Caki2 (cell line): ENCODE results near the gene BHLHE23. TPM values are rescaled to one million over a fixed set of nuclear protein-coding genes. Genes with fewer than 3 reads are reported as not detected.
A peak's percentile ranks its signal among the peaks of the same experiment; 100 is the strongest.

Experiments used
- DNase-seq: peaks from one replicate; pipeline ENCODE4 v3.0.0-alpha.2; 2015; ENCODE audit warnings: low read depth
- in situ Hi-C: cut with HindIII; loops from 2 replicates; pipeline ENCODE4 v1.10.0; 2016; ENCODE audit warnings: low sequenced_read_pairs, low pct_unique_long_range_greater_than_20kb, mixed read lengths
- total RNA-seq: library from RNA; depleted of rRNA; stranded (reverse); fragments of >200 nt; shearing (Covaris generic); gene quantifications from 2 replicates; pipeline ENCODE4 v1.2.3, GENCODE V29; 2014; ENCODE audit warnings: low replicate concordance

BHLHE23 gene
- total RNA-seq, 1 experiment from 2014 or later: not detected

DNA sequence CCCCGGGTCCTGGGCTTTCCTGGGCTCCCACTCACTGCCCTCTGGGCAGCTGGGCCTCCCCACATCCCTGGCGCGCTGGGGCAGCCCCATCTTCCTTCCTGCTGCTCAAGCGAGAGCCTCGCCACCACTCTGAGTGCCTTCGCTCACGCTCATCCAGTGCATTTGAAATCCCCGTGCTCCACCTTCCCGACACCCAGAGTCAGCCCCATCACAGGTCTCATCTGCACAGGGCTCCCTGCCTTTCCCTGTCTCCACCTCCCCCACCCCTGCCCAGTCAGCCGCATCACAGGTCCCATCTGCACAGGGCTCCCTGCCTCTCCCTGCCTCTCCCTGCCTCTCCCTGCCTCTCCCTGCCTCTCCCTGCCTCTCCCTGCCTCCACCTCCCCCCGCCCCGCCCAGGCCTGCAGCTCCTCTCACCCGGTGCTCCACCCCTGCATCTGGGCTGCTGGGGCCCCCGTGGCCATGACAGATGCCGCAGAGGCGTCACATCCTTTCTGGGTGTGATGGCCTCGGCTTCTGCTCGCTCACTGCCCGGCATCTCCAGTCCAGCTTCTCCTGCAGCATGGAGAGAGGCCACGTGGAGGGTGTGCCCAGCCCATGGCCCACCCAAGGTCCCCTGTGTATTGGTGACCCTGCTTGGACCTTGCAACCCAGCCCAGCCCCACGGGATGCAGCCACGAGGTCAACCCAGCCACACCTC lies 9.0 kb upstream of the BHLHE23 start:
- no peak for DNase-seq
- in situ Hi-C loops: loop anchor here (25.0 kb wide), 1 partner anchor 154 kb away; the partner anchor contains the start of gene TCFL5

DNA sequence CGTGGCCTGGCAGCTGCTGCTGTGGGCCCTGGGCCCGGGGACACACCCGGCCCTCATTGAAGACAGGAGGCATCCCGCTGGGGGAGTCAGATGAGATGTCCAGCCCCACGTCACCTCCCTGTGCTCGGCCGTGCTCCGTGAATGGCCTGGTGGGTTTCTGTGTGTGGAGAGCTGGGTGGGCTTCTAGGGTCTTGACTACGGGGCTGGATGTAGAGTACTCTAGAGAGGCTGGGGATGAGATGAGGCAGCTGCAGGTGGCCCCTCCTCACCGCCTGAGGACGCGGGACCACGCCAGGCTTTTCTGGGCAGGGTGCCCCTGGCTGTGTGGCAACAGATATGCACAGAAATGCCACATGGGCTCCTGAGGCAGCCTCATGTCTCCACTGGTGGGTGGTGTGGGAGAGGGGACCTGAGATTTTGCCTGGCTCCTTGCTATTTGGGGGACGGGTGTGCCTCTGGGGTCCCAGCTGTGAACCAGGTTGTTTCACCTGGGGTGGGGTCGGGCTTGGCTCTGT lies 8.4 kb upstream of the BHLHE23 start:
- in situ Hi-C loops: loop anchor here (25.0 kb wide), 1 partner anchor 153 kb away; the partner anchor contains the start of gene TCFL5
- DNase-seq: no peak

DNA sequence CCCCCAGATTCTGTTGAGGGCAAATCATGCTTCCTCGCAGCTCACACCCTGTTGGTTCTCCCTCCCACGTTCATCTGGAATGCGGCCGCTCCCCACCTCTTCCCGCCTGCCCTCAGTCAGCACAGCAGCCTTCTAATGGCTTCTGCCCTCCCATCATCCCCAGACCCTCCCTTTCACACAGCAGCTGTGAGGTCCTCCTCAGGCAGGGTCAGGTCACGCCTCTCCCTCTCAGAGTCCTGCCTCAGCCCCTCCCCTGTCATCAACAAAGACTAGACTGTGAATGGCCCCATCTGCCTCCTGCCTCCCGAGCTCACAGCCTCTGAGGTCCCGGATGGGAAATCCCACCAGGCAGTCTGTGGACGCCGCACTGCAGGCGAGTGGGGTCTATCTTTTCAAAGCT lies 7.9 kb upstream of the BHLHE23 start:
- DNase-seq: peak; percentile 29
- in situ Hi-C loops: loop anchor here (25.0 kb wide), 1 partner anchor 152 kb away; the partner anchor contains the start of gene TCFL5

DNA sequence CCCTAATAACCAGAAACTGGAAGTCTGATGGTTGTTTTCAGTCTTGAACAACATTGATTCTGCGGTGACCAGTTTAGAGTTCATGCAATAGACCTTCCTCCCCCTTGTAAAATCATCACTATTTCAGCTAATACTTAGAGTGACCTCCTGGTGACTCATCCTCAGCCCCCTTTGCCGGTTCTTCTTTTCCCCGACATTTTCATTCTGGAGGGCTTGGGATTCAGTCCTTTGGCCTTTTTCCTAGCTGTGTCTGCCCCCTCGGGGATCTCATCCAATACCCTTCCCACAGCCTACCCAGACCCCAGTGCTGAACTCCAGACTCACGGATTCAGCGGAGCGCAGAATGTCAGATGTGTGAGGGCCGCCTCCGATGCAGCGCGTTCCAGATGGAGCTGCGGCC lies 7.5 kb upstream of the BHLHE23 start:
- in situ Hi-C loops: loop anchor here (25.0 kb wide), 1 partner anchor 152 kb away; the partner anchor contains the start of gene TCFL5
- DNase-seq: no peak

DNA sequence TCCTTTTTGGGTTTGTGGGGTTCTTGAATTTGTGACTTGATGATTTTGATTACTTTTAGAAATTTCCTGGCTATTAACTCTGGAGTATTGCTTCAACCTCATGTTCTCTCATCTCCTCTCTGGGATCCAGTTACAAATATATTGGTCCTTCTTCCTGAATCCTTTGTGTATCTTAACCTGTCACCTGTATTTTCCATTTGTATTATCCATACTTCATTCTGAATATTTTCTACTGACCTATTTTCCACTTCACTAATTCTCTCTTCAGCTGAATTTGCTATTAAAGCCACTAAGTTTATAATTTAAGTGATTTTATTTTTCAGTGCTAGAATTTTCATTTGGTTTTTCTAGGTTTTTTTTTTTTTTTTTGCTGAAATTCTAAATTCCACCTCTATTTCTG lies 6.4 kb upstream of the BHLHE23 start:
- no peak for DNase-seq
- in situ Hi-C loops: loop anchor here (25.0 kb wide), 1 partner anchor 151 kb away; the partner anchor contains the start of gene TCFL5

DNA sequence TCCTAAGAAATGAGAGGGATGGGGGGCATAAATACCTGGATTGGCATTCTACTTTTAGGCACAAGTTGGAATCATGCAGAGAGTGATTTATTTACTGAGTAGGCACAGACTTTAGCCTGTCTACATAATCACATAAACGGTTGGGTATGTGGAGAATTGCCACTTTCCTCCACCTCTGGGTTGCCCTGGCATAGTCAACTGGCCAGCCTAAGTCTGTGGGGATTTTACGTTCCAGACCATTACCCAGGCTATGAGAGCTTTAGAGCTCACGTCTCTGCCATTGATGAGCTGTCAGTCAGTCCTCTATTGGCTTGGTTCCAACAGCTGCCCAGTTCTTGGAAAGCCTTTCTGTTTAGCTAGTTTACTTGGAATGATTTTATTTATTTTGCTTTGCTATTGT lies 5.0 kb upstream of the BHLHE23 start:
- DNase-seq: peak; percentile 99
- in situ Hi-C loops: loop anchor here (25.0 kb wide), 1 partner anchor 149 kb away; the partner anchor contains the start of gene TCFL5

DNA sequence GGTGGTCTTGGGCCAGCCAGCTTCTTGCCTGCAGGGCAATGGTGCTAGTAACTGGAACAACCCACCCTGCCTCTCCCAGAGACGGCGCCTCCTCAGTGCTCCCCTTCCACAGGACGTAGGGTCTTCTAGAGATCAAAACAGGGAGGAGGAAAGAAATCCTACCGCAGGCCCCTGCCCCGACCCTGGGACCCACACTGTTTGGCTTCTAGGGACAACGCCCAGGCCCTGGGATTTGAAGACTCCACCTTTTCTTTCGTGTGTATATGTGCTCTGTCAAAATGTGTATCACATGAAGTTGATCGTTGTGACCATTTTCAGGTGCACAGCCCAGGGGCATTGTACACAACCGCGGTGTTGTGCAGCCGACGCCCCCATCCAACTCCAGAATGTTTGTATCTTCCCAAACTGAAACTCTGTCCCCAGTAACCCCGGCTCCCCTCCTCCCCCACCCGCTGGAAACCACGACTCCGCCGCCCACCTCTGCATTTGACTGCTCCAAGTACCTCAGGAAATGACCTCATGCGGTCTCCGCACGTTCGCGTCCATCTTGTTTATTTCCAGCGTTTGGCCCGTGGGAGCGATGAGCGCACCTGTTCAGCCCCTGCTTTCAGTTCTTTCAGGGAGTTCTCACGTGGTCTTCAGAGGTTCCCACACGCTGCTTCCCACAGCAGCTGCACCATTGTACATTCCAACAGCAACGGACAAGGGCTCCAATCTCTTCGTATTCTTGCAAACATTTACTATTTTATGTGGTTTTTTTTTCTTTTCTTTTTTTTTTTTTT lies 3.4 kb upstream of the BHLHE23 start:
- in situ Hi-C loops: loop anchor here (25.0 kb wide), 1 partner anchor 148 kb away; the partner anchor contains the start of gene TCFL5
- DNase-seq: peak; percentile 69

DNA sequence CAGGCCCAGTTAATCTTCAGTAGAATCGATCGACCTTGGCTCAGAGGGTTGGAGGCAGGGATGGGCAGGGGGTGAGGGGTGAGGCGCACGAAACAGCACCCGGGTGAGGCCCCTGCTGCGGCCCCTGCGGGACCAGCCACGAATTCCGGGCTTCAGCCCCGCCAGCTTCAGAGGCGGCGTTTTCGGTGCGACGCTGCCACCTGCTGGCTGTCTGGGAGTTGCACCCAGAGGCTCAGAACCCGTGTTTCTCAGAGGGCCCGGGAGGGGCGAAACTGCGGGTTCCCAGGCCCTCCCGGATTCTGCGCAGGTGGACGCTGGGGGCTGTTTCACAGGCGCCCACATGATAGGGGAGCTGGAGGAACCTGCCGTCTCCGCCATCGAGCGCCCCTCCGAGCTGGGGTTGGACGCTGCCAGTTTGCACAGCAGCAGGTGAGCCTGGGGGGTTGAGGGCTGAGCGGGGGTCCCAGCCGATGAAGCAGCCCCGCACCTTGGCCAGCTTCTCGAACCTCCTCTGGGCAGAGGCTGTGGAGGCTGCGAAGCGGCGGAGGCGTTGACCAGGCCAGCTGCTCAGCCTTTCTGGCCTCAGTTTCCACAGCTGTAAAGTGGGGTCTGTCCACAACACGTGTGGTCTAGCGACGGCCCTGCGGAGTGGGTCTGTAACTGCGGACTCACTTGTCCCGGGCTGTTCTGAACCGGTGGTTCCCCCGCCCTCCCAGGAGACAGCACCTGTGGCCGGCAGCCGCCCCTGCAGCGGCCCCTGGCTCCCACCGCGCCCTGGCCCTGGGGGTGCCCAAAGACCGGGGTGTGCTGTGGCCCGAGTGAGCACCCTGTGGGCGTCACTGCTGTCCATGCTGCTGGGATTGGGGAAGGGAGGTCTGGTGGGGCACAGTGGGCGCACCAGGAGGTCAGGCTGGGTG lies 2.5 kb upstream of the BHLHE23 start:
- DNase-seq: peak; percentile 58
- in situ Hi-C loops: loop anchor here (25.0 kb wide), 1 partner anchor 147 kb away; the partner anchor contains the start of gene TCFL5

DNA sequence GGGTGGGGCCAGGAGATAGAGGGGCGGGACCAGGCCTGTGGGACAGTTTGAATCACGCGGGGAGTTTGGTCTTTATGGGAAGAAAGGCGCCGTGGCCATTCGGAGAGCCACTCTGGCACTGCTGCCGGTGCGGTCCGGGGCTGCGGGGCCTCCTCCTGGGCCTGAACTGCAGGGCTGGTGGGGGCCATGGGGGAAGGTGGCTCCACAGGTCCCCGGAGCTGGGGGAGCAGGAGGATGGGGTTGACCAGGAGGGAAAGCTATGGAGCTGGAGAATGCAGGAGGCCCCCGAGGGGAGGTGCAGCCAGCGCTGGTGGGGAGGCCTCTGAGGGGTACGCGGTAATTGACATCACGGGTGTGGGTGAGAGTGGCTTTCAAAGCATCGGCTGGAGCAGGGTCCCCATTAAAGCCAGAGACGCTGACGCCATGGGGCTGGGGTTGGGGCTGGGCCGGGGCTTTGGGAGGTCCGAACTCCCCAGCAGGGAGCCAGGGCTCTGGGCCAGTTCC lies 1.8 kb upstream of the BHLHE23 start:
- DNase-seq: no peak
- in situ Hi-C loops: loop anchor here (25.0 kb wide), 1 partner anchor 146 kb away; the partner anchor contains the start of gene TCFL5

DNA sequence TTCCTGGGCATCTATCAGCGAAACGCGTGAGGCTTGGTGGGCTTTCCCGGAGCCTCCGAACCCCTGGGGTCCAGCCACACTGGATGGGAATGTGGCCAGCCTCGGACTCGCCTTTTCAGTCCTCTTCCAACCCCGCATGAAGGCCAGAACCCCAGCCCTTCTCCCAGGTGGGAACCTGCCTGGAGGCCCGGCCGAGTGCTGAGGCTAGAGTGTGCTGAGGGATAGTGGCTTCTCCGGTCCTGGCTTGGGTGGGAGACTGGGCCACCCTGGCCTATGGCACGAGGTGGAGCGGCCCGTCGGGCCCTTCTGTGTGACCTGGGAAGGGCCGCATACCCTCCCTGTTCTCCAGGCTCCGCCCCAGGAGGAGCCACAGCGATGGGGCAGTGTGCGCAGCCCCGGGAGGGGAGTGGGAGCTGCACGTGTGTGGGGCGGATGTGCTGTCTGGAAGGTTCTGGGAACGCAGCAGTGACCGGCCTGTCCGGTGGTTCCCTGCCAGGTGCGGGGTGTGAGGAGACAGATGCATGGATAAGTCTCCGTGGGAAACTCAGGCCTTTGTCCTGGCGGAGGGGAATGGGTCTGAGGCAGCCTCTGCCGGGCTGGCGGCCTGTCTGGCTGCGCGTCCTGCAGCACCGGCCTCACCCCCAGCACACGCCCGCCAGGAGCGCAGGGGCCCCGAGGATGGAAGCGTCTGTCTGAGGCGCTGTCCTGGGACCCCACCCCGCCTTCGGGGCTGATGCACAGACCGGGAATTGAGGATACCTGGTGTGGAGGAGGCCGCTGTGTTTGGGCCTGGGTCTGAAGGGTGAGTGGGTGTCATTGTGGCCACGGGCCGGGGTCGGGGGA lies 1.1 kb upstream of the BHLHE23 start:
- no peak for DNase-seq
- in situ Hi-C loops: loop anchor here (25.0 kb wide), 1 partner anchor 146 kb away; the partner anchor contains the start of gene TCFL5

DNA sequence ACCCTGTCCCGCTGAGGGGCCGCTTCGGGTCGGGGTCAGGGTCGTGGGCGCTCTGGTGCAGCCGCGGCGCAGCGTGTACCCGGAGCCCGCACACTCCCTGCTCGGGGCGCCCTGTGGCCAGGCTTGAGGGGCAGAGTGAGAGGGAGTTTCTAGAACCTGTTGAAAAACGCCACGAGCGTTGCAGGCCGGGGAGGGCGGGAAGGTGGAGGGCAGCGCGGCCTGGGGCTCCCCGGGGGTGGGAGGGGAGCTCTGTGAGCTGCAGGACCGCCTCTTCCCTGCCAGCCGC lies 539 bp upstream of the BHLHE23 start:
- in situ Hi-C loops: loop anchor here (25.0 kb wide), 1 partner anchor 145 kb away; the partner anchor contains the start of gene TCFL5
- DNase-seq: no peak

DNA sequence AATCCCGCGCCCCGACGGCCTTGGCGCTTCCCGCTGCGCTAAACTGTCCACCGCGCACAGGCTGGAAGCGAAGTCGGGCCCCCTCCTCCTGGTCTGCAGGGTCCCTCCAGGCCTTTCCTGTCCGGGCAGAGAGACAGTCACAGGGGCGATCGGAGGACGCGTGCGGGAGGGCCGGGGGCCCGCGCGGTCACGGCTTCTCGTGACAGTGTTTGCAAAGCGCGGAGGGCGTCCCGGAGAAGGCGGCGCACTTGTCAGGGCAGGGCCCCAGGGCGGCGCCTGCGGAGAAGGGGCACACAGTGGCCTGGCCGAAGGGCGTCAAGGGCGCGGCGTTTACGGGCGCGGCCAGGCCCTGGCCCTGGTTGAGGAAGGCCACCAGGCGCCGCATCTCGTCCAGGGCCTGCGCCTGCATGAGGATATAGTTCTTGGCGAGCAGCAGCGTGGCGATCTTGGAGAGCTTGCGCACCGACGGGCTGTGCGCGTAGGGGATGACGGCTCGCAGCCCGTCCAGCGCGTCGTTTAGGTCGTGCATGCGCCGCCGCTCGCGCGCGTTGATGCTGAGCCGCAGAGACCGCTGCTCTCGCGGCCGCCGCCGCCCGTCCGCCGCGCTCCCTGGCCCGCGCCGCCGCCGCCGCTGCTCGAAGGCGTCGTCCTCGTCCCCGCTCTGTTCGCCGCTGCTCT lies 763 bp downstream of the BHLHE23 start:
- DNase-seq: no peak
- in situ Hi-C loops: loop anchor here (25.0 kb wide), 1 partner anchor 144 kb away; the partner anchor contains the start of gene TCFL5

DNA sequence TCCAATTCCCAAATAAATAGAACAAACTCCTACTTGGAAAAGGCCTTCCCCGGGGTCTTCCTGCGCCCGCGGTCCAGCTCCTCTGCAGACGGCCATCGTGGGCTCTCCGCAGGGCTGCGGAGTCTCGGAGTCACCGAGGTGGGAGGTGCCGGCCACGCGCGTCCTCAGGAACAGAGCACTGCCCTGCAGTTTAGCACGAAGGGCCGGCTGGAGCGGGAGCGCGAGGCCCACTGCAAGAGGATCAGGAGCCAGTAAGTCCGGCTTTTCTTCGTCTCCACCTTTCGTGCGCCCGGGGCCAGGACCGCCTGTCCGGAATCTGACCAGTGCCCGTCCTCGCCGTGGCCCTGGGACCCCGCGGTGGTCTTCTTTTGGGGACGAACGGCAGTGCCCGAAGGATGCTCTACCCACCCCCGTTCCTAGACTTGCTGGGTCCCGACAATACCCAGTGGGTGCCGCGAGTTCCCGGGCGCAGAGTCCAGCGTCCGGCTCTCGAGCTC lies 1.4 kb downstream of the BHLHE23 start:
- in situ Hi-C loops: loop anchor here (25.0 kb wide), 1 partner anchor 143 kb away; the partner anchor contains the start of gene TCFL5
- DNase-seq: no peak

DNA sequence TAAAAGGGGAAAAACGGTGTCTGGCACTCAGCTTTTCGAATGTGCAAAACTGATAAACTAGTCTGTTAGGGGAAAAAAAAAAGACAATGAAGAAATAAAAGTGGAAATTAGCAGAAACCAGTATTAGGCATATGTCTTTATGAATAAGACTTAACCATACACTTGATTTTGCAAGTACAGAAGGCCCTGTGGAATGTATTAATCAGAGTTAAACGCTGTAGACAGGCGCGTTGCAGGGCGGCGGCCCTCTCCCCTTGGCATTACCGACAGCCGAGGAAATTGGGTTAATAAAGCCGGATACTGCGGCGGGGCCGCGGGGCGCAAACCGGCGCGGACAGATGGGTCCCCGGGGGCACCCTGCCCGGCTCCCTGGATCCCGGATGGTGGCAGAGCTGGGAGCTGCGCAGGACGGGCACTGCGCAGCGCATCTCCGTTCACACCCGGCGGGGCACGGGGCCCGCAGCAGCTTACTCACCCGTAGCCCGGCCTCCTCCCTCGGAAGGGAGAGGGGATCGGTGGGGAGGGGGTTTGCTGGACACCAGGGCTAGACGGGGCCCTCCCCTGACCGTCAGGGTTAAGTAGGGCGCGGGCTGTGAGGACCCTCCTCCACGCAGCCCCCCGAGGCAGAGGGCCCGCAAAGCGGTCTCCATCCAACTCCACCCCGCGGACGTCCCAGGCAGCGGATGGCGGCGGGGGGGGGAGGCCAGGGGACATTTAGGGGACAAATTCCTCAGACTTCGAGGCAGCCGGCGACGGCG lies 2.0 kb downstream of the BHLHE23 start:
- in situ Hi-C loops: loop anchor here (25.0 kb wide), 1 partner anchor 142 kb away; the partner anchor contains the start of gene TCFL5
- no peak for DNase-seq

DNA sequence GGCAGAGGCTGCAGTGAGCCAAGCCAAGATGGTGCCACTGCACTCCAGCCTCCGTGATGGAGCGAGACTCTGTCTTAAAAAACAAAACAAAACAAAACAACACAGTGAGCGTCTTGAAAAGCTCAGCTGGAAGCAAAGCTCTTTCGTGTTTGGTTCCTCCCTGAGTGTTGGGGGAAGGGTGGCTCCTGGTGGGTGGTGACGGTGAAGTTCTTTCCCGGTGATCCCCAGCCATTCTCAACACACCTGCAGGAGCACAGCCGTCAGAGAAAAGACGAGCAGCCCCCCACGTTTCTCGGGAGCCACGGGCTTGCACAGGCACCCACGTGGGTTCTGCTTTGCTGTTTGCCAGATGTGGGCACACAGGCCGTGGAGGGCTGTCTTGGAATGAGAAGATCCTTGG lies 3.2 kb downstream of the BHLHE23 start:
- in situ Hi-C loops: loop anchor here (25.0 kb wide), 1 partner anchor 141 kb away; the partner anchor contains the start of gene TCFL5
- DNase-seq: no peak
